ENCODE data around the gene DLX3. TPM values are rescaled to one million over a fixed set of nuclear protein-coding genes. Genes with fewer than 3 reads are reported as not detected.
A peak's percentile ranks its signal among the peaks of the same experiment; 100 is the strongest.

Gene DLX3
- total RNA-seq, 1 donor = not detected

DNA sequence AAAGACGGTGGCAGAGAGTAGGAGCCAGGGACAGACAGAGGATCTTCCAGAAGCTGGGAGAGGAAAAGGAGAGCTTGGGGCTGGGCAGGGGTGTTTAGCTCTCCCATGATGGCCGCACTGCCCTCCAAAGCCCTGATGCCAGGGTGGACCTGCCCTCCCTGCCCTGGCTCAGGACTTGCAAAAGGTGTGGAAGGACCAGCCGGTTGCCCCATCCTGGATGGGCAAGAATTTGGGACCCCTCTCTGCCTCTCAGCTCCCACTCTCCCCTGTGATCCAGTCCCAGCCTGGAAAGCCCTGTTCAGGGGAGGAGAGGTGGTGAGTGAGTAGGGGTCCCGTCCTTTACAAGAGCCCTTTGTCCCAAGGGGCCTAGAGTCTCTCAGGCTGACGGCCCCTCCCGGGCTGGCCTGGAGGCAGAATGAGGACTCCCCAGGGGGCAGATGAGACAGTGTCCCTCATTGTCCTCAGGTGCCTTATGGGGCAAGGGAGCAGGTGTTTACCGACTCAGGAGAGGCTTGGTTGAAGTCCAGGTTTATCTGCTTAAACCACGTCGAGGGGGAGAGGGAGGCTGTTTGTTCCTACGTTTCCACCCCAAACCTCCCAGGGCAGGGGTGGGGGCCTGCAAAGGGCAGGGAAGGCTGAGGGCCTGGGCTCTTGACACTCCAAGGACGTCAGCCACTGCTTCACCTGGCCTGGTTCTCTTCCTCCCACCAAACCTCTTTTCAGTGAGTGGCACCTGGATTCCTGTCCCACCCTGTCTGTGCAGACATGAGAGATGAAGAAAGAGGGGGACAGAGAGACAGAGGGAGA, 41.6 kb upstream of the DLX3 start:
- TF ChIP-seq, protein P1, sequence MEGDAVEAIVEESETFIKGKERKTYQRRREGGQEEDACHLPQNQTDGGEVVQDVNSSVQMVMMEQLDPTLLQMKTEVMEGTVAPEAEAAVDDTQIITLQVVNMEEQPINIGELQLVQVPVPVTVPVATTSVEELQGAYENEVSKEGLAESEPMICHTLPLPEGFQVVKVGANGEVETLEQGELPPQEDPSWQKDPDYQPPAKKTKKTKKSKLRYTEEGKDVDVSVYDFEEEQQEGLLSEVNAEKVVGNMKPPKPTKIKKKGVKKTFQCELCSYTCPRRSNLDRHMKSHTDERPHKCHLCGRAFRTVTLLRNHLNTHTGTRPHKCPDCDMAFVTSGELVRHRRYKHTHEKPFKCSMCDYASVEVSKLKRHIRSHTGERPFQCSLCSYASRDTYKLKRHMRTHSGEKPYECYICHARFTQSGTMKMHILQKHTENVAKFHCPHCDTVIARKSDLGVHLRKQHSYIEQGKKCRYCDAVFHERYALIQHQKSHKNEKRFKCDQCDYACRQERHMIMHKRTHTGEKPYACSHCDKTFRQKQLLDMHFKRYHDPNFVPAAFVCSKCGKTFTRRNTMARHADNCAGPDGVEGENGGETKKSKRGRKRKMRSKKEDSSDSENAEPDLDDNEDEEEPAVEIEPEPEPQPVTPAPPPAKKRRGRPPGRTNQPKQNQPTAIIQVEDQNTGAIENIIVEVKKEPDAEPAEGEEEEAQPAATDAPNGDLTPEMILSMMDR (IDR thresholded peaks at IDR 0.05; ENCODE audit: insufficient read depth, low read depth, low read length) = no peak
- DNase-seq (ENCODE audit: low read depth) = no peak
- H3K4me3 ChIP-seq (ENCODE audit: low read depth, low read length) = no peak overlapping the region

DNA sequence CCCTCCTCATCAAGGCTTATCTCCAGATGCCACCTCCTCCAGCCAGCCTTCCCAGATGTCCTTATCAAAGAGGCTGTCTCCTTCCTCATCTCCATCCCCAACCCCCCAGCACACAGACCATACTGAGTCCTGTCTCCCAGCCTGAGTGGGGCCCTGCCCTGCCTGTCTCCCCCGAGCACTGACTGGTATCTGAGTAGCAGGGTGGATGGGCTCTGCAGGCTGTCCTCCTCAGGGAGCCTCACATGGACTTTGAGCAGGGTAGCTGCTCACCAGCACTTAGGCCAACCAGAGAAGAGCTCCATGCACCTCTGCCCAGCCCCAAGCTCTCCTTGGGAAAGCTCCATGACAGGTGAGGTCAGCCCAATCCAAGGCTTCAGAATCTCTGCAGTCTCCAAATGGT, 40.9 kb upstream of the DLX3 start:
- DNase-seq (ENCODE audit: low read depth) = no peak
- TF ChIP-seq, protein P1 (IDR thresholded peaks at IDR 0.05; ENCODE audit: insufficient read depth, low read depth, low read length) = no peak

DNA sequence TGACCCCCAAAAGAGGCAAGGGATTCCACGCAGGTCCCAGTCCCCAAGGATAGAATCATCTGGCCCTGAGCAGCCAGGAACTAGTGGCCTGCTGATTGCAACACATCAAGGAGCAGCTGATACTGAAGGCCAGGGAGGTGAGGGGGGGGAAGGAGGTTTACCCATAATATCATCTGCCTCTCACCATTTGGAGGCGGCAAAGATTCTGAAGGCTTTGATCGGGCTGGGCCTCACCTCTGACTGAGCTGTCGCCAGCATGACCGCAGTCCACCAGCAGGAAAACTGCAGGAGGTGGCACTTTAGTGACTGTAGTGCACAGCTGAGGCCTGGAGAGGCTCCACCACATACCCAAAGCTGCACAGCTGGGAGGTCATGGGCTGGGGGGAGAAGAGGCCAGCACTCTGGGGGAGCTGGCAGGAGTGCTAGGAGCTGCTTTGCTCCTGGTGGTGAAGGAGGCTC, 40.4 kb upstream of the DLX3 start:
- H3K4me3 ChIP-seq (ENCODE audit: low read depth, low read length) = no peak overlapping the region
- TF ChIP-seq, protein P1 (IDR thresholded peaks at IDR 0.05; ENCODE audit: insufficient read depth, low read depth, low read length) = no peak
- DNase-seq (ENCODE audit: low read depth) = peak; percentile 51

More for the DNA sequence above, 40.9 kb upstream of the DLX3 start:
- H3K4me3 ChIP-seq (ENCODE audit: low read depth, low read length) = no peak overlapping the region

DNA sequence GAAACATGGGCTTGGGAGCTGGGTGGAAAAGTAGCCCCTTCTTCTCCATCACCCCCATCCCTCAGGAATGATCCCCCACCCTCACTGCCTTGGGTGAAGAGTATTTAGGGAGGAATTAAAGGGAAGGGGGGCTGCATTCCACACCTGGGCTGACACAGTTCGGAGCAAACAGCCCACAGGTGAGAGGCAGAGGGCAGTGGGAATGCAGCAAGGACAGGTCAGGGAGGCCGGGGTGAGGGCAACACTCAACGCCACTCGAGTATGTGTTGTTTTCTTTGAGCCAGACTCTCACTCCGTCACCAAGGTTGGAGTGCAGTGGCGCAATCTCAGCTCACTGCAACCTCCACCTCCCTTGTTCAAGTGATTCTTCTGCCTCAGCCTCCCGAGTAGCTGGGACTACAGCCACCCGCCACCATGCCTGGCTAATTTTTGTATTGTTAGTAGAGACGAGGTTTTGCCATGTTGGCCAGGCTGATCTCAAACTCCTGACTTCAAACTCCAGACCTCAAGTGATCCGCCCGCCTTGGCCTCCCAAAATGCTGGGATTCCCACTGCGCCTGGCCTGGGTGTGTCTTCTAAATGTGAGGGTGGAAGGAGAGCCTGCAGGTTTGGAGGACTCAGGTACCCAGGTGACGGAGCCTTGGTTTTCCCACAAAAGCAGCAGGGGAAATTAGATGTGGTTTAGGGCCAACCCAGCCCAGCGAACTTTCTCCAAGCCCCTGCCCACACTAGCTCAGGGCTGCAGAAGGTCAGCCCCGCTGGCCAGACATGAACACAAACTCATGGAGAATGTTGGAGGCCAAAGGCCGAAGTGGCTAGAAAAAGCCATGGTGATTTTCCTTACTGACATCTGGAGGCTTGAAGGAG, 39.7 kb upstream of the DLX3 start:
- no peak overlapping the region for H3K4me3 ChIP-seq (ENCODE audit: low read depth, low read length)
- DNase-seq (ENCODE audit: low read depth) = no peak
- TF ChIP-seq, protein P1 (IDR thresholded peaks at IDR 0.05; ENCODE audit: insufficient read depth, low read depth, low read length) = no peak

DNA sequence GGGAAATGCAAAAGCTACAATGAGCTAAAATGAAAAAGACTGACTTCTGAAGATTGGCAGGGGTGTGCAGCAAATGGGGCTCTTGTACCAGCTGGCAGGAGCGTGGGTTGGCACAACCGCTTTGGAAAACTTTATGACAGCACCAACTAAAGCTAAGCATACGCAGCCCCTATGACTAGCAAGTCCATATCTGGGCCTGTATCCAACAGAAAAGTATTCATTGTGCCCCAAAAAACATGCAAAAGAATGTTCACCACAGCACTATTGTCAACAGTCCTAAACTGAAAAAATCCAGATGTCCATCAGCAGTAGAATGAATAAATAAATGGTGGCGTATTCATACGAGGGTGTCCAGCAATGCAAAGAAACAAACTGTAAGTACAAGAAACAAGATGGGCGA, 38.3 kb upstream of the DLX3 start:
- no peak overlapping the region for H3K4me3 ChIP-seq (ENCODE audit: low read depth, low read length)
- peak; percentile 63 for DNase-seq (ENCODE audit: low read depth)
- TF ChIP-seq, protein P1 (IDR thresholded peaks at IDR 0.05; ENCODE audit: insufficient read depth, low read depth, low read length) = no peak

DNA sequence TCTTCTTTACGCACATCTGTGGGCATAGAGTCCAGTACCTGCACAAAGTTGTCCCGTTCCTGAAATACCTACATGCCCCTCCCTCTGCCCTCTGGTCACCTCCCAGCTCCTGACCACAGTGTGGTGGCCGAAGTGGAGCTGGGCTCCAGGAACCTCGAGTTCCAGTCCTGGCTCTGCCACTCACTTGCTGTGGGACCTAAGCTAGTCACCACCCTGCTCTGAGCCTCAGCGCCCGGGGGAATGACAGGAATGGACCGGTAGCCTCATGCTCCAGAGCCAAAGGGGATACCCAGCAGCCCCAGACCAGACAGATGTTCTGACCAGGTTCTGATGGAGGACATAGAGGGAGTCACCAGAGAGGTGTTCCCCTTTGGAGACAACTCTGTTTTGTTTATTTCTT, 34.2 kb upstream of the DLX3 start:
- TF ChIP-seq, protein P1 (IDR thresholded peaks at IDR 0.05; ENCODE audit: insufficient read depth, low read depth, low read length) = no peak
- DNase-seq (ENCODE audit: low read depth) = no peak
- no peak overlapping the region for H3K4me3 ChIP-seq (ENCODE audit: low read depth, low read length)

All from fibroblast of villous mesenchyme (primary cell).